DND-41 (cell line): ENCODE measurements around the gene RBMXL2.

Experiments
- ATAC-seq: fragments of 200-7000 bp; cut with Tn5 transposase; 3 replicates; pipeline ENCODE4 v1.9.1; 2021; ENCODE audit warnings: low read depth; ENCODE audit not compliant: insufficient read depth
- DNase-seq: peaks from one replicate; pipeline ENCODE4 v3.0.0-alpha.2; 2020
- H2AFZ ChIP-seq: 2 replicates; pipeline ENCODE4 v1.6.0; 2012; ENCODE audit warnings: low read depth, low read length
- H3K27ac ChIP-seq: 2 replicates; pipeline ENCODE4 v1.5.1; 2012; ENCODE audit warnings: low read length, inconsistent platforms
- H3K27me3 ChIP-seq: fragments of 200-600 bp; sonication (generic); 2 replicates; pipeline ENCODE4 v1.6.0; 2012; ENCODE audit warnings: low read length, mild to moderate bottlenecking, inconsistent platforms; ENCODE audit not compliant: insufficient read depth, poor library complexity
- H3K36me3 ChIP-seq: 2 replicates; pipeline ENCODE4 v1.5.1; 2012; ENCODE audit warnings: low read length, inconsistent platforms; ENCODE audit not compliant: insufficient read depth
- H3K4me1 ChIP-seq: 2 replicates; pipeline ENCODE4 v1.5.1; 2012; ENCODE audit warnings: mild to moderate bottlenecking, low read length; ENCODE audit not compliant: insufficient read depth
- H3K4me2 ChIP-seq: 2 replicates; pipeline ENCODE4 v1.6.0; 2012; ENCODE audit warnings: mild to moderate bottlenecking, moderate library complexity, low read length, inconsistent platforms; ENCODE audit not compliant: insufficient read depth
- H3K4me3 ChIP-seq, 2 experiments: fragments of 200-600 bp in 1 of 2; shearing (Covaris generic) in 1 of 2; 2 replicates each; pipeline ENCODE4 v1.5.1; 2012 to 2016; ENCODE audit warnings: inconsistent platforms in 2 of 2, low read length in 2 of 2, mild to moderate bottlenecking in 2 of 2, low read depth in 1 of 2, moderate library complexity in 1 of 2
- H3K79me2 ChIP-seq: 2 replicates; pipeline ENCODE4 v1.6.0; 2012; ENCODE audit warnings: low read length, inconsistent platforms; ENCODE audit not compliant: insufficient read depth
- H3K9ac ChIP-seq: 2 replicates; pipeline ENCODE4 v1.6.0; 2012; ENCODE audit warnings: low read depth, mild to moderate bottlenecking, inconsistent platforms, low read length, moderate library complexity
- H3K9me3 ChIP-seq: 2 replicates; pipeline ENCODE4 v1.5.1; 2012; ENCODE audit warnings: low read length, moderate library complexity, mild to moderate bottlenecking, inconsistent platforms; ENCODE audit not compliant: insufficient read depth, severe bottlenecking
- H4K20me1 ChIP-seq: 2 replicates; pipeline ENCODE4 v1.6.0; 2012; ENCODE audit warnings: low read length; ENCODE audit not compliant: insufficient read depth
- EZH2 ChIP-seq: IDR thresholded peaks from 3 replicates; pipeline ENCODE4 v1.6.1; 2012; ENCODE audit warnings: borderline replicate concordance, low read depth, mild to moderate bottlenecking, moderate library complexity, low read length, inconsistent platforms; ENCODE audit not compliant: severe bottlenecking
- TF ChIP-seq, protein P1 (sequence below): IDR thresholded peaks from 2 replicates; pipeline ENCODE4 v1.5.1; 2012; ENCODE audit warnings: borderline replicate concordance, low read length, moderate library complexity, mild to moderate bottlenecking; ENCODE audit not compliant: poor library complexity, severe bottlenecking; ENCODE audit errors: extremely low read depth

The RBMXL2 gene

DNA sequence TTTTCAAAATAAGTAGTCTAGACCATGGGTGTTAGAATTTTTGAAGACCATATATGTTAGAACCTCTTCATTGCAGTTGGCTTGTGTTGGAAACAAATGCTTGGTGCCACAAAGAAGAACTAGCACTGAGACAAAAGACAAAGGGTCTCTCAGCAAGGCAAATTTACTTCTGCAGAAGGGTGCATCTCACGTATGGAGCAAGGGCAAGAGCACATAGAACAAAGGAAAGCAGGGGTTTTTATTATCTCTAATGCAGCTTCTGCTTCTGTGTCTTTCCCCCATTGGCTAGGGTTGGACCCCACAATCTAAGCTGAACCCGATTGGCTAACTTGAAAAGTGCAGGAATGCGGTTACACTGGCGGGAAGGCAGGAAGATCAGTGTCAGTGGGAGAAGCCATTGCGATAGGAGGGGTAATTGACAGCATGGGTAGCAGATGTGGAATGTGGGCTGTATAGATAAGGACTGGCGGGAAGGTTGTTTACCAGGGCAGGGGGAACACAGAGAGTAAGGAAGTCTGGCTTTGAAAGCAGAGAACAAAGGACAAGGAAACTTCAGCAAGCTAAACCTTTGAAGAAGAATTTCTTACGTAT is 9.2 kb upstream of the RBMXL2 start:
- Histone ChIP-seq H3K4me1 (no peaks in the 10 kb centered on the region), H3K36me3 (no peaks in the 10 kb centered on the region), H3K79me2 (no peaks in the 10 kb centered on the region), H3K9ac (no peak overlapping the region), H3K27ac (no peak overlapping the region), H2AFZ (no peak overlapping the region), H3K4me2 (no peak overlapping the region), H3K27me3 (no peaks in the 10 kb centered on the region), H3K9me3 (peaks cover 7% of the 10 kb centered on the region), H3K4me3 (no peak overlapping the region), H4K20me1 (no peaks in the 10 kb centered on the region)
- no peak for DNase-seq
- no peak for TF ChIP-seq EZH2
- TF ChIP-seq, protein P1, sequence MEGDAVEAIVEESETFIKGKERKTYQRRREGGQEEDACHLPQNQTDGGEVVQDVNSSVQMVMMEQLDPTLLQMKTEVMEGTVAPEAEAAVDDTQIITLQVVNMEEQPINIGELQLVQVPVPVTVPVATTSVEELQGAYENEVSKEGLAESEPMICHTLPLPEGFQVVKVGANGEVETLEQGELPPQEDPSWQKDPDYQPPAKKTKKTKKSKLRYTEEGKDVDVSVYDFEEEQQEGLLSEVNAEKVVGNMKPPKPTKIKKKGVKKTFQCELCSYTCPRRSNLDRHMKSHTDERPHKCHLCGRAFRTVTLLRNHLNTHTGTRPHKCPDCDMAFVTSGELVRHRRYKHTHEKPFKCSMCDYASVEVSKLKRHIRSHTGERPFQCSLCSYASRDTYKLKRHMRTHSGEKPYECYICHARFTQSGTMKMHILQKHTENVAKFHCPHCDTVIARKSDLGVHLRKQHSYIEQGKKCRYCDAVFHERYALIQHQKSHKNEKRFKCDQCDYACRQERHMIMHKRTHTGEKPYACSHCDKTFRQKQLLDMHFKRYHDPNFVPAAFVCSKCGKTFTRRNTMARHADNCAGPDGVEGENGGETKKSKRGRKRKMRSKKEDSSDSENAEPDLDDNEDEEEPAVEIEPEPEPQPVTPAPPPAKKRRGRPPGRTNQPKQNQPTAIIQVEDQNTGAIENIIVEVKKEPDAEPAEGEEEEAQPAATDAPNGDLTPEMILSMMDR, result no peak
- ATAC-seq, result no peak

DNA sequence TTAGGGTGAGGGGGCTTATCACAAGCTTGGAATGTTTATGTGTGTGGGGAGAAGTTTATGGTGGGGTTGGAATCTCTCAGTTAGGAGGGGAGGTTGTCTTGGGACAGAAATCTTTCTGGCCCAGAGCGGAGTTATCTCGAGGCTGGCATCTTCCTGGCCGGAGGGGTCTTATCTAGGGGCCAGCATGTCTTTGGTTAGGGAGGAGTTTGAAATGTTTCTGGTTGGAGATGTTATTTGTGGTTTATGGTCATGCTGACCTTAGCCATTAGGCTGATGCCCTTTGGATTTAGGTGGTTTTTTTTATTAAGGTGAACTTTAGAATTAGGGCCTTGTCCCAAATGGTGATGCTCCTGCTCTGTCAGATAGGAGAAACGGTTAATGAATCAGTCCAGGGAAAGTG is 7.9 kb upstream of the RBMXL2 start:
- H4K20me1 ChIP-seq, result no peaks in the 10 kb centered on the region
- no peak overlapping the region for H3K4me3 ChIP-seq
- no peaks in the 10 kb centered on the region for H3K4me1 ChIP-seq
- no peak overlapping the region for H2AFZ ChIP-seq
- DNase-seq (no peak), ATAC-seq (no peak)
- no peaks in the 10 kb centered on the region for H3K79me2 ChIP-seq
- H3K9me3 ChIP-seq, result peaks cover 7% of the 10 kb centered on the region
- H3K36me3 ChIP-seq, result no peaks in the 10 kb centered on the region
- H3K9ac ChIP-seq, result no peak overlapping the region
- H3K27ac ChIP-seq, result no peak overlapping the region
- TF ChIP-seq, protein P1, result no peak
- no peak for TF ChIP-seq EZH2
- no peaks in the 10 kb centered on the region for H3K27me3 ChIP-seq
- H3K4me2 ChIP-seq, result no peak overlapping the region

DNA sequence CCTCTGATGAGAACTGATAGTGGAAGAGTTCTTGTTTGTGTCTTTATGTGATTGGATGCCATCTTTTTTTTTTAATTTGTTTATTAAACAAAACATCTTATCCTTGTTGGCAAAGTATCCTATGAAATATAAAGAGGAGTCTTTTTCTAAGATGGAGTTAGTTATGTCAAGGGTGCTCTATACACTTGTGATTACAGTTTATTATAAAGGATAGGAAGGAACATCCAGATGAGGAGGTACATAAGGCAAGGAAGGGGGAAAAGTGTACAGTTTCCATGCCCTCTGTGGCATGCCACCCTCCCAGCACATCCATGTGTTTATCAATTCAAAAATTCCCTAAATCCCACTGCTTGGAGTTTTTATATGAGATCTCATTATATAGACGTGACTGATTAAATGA is 7.4 kb upstream of the RBMXL2 start:
- H3K4me2 ChIP-seq, result no peak overlapping the region
- H3K27ac ChIP-seq, result no peak overlapping the region
- H3K4me3 ChIP-seq, result no peak overlapping the region
- H3K9me3 ChIP-seq, result peaks cover 7% of the 10 kb centered on the region
- no peaks in the 10 kb centered on the region for H3K4me1 ChIP-seq
- H4K20me1 ChIP-seq, result no peaks in the 10 kb centered on the region
- H3K79me2 ChIP-seq, result no peaks in the 10 kb centered on the region
- DNase-seq (no peak), ATAC-seq (no peak)
- no peaks in the 10 kb centered on the region for H3K27me3 ChIP-seq
- no peaks in the 10 kb centered on the region for H3K36me3 ChIP-seq
- H2AFZ ChIP-seq, result no peak overlapping the region
- no peak overlapping the region for H3K9ac ChIP-seq
- TF ChIP-seq, protein P1, result no peak
- no peak for TF ChIP-seq EZH2
